NCI-H2029 (cell line): ENCODE measurements around the gene GNG14.
"Not testable (repeated sequence)": the region's sequence is repeated elsewhere in the genome, so short reads cannot be mapped to it uniquely, and the experiment has no call there.

Experiments
- DNase-seq: peaks from one replicate; lab custom pipeline; 2025; lab: John Stamatoyannopoulos, UW

Gene GNG14

GRCh38 chr19:12667731-12668302, 20.0 kb upstream of the GNG14 start:
- DNase-seq = no peak

GRCh38 chr19:12668346-12668745, 19.5 kb upstream of the GNG14 start:
- DNase-seq = no peak

- no peak for DNase-seq
Measured at GRCh38 chr19:12668932-12669269, 18.9 kb upstream of the GNG14 start.

GRCh38 chr19:12669270-12670158, 18.3 kb upstream of the GNG14 start:
- peak; percentile 66 for DNase-seq

- no peak for DNase-seq
Measured at GRCh38 chr19:12670159-12670928, 17.5 kb upstream of the GNG14 start.

- no peak for DNase-seq
Measured at GRCh38 chr19:12672744-12673143, 15.1 kb upstream of the GNG14 start.

- DNase-seq = no peak
Measured at GRCh38 chr19:12675399-12675798, 12.4 kb upstream of the GNG14 start.

DNA sequence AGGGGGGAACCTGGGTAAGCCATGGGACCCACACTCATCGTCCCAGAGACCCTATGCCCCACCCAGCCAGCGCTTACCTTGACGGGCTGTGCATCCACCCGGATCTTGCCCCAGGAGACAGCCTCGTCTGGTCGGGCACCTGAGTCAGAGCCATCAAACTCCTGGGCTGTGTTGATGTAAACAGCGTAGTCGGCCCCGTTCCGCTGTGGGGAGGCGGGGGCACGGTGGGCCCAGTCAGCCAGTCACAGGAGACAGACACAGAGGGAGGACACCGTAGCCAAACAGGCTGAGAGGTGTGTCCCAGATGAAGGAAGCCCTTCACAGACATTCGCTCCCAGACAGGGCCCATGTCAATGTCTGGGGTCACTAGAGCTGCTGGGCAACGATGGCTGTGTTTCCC, 11.9 kb upstream of the GNG14 start:
- no peak for DNase-seq

DNA sequence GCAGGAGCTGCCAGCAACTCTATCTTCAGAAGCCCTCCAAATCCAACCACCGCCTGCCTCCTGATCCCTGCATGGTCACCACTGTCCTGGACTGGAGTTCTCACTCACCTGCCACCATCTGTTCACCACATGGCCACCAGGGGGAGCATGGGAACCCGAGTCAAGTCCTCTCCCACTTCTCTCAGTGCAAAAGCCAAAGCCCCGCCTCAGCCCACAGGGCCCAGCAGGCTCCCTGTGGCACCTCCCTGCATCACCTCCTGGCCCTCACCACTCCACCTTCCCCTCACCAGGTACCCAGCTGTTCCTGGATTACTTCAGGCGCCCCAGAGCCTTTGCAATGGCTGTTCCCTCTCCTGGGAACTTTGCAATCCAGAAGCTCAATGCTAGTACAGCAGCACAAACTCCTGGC, 11.4 kb upstream of the GNG14 start:
- DNase-seq = peak; percentile 62

DNA sequence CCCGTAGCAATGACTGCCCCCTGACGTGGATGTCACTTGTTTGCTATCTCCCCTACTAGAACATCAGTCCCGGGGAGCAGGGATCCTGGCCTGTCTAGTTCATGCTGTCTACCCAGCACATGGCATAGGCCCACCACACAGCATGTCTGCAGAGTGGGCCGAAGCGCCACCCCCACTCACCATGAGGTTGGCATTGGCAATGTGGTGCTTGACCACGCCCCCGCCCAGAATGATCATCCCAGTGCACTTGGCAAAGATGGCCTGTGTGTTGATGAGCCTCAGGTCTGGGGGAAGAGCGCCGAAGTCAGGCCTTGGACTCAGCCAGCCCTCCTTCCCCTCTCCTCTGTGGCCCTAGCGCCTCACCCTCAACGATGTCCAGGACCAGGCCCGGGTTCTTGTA, 10.9 kb upstream of the GNG14 start:
- DNase-seq = no peak

DNA sequence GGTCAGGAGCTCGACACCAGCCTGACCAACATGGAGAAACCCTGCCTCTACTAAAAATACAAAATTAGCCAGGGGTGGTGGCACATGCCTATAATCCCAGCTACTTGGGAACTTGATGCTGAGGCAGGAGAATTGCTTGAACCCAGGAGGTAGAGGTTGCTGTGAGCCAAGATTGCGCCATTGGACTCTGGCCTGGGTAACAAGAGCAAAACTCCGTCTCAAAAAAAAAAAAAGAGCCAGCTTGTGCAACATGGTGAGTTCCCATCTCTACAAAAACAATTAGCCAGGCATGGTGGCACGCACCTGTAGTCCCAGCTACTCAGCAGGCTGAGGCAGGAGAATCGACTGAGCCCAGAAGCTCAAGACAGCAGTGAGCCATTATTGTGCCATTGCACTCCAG, 9.8 kb upstream of the GNG14 start:
- DNase-seq = not testable (repeated sequence)

DNA sequence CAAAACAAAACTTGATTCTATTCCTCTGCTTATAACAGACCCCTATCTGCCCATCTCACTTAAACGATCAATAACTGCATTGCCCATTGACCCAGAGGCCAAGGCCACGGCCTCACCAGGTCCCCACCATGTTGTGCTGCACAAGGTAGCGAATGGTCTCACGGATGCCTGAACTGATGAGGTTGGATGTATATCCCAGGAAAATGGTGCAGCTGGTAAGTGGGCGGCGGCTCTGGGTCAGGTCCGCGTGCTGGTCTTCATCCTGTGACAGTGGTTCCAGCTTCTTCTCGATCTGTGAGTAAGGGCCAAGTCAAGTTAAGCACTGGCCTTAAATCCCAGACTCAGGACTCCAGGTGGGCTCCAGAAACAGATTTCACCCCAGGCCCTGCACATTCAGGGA, 7.8 kb upstream of the GNG14 start:
- no peak for DNase-seq

DNA sequence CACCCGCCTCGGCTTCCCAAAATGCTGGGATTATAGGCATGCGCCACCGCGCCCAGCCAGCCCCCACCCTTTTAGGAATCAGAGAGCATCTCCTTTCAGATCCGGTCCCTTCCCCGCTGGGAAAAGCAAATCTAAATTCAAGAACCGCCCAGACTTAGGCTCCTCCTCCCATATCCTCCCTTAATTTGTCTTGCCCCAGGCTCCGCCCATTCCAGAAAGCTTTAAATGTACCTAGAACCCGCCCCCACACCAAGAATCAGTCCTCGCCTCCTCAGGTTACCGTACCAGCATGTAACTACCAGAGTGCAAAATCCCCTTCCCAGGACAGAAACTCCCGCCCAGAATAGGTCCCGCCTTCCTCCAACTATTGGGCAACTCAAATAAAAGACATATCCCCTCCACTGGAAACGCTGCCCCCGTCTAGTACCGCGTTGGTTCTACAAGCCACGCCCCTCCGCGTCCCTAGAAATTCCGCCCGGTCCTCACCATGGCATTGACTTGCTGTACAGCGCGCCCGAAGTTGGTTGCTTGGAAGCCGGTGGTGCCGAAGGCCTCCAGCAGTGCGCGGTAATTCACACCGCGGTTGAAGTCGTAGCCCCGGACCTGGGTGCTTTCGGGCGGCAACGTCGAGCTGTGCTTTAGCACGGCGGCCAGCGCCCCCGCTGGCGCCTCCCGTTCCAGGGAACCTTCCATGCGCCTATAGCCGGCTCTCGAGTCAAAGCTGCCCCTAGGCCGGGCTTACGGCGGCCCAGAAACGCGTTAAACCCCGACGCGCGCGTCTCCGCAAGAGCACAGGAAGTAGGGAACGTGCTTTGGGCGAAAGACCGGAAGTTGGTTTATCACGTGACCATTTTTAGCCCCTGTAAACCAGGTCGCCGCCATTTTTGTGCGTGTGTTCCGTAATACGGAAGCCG, 6.5 kb upstream of the GNG14 start, which contains the start of gene DHPS:
TSS of gene DHPS (minus strand) at position 807 of the 914 bp plus-strand sequence. CDS start at position 693, 114 bp downstream.
- DNase-seq = peak; percentile 98

DNA sequence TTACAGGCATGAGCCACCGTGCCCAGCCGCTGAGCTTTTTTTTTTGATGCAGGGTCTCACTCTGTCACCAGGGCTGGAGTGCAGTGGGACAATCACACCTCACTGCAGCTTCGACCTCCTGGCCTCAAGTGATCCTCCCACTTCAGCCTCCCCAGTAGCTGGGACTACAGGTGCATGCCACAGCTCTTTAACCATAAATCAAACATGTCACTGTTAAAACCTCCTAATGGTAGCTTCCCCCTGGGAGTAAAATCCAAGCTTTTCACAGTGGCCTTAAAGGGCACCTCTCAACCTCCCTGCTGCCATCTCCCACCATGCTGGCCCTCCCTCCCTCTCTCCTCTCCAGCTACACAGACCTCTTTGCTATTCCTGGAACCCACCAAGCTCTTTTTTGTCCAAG, 2.0 kb upstream of the GNG14 start:
- DNase-seq = no peak

- no peak for DNase-seq
Measured at GRCh38 chr19:12689012-12689411, 1.2 kb downstream of the GNG14 start.

- no peak for DNase-seq
Measured at GRCh38 chr19:12689581-12690216, 1.9 kb downstream of the GNG14 start.

GRCh38 chr19:12692960-12693359, 5.2 kb downstream of the GNG14 start:
- no peak for DNase-seq

DNA sequence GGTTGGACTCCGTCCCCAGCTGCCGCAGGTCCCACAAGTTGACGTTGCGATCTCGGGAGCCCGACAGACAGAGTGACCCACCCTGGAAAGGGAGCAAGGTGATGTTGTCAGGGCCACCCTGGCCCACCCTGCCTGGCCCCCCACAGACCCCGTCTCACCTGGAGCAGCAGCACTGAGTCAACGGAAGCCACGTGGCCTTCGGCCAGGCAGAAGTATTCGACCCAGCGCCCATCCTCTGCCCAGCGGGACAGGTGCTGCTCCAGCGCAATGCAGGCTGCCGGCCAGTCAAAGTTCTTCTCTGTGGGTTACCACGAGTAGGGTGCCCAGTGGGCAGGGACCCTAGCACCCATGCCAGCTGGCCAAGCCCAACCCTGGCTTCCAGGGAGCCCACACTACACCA, 6.8 kb downstream of the GNG14 start:
- DNase-seq = no peak

DNA sequence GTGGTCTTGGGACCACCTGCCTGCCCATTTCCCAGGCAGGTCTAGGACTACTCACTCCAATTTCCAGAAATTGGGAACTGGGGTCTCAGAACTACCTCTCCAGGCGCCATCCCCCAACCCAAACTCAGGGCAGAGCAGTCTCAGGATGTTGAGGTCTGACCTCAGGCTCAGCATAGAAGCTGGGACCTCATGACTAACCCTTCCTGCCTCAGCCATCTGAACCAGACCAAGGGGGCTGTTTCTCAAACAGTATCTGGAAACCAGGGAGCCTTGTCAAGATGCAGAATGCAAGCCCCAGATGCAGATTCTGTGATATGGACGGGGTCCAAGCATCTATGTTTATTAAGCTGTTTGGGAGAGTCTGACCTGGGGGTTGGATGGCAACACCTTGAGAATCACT, 7.3 kb downstream of the GNG14 start:
- DNase-seq = no peak

GRCh38 chr19:12695514-12695913, 7.7 kb downstream of the GNG14 start:
- no peak for DNase-seq

DNA sequence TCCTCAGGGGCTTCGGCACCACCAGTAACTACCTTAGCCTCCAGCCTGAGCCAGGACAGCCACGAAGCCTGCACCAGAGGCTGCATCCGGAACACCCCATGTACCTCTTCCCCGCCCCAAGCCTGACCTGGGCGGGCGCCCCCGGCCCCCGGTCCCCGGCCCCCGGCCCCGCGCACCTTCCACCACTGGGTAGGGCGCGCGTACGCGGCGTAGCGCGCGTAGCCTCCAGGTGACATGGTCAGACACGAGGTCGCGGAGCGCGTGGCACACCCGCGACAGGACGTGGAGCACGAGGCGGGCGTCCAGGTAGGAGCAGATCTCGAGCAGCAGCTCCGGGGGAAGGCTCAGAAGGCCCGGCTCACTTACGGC, 8.2 kb downstream of the GNG14 start:
- DNase-seq = no peak
